Gastrocnemius medialis (tissue), 4 donors: ENCODE data around the gene TNNI3K.

ENCODE experiments used
- CTCF ChIP-seq, 5 experiments: fragments of 450-650 bp in 3 of 5; fragments of 200-600 bp in 2 of 5; sonication (generic) in 2 of 5; IDR thresholded peaks in 4 of 5; conservative IDR thresholded peaks in 1 of 5; 1 replicate in 4 of 5; 2 replicates in 1 of 5; pipeline ENCODE4 v1.5.1; 2016 to 2019; ENCODE audit warnings: antibody characterized with exemption in 5 of 5, mild to moderate bottlenecking in 3 of 5, moderate library complexity in 3 of 5
- POLR2A ChIP-seq, 2 donors: fragments of 450-650 bp; IDR thresholded peaks; one replicate each; pipeline ENCODE4 v1.6.1; 2017; ENCODE audit warnings: antibody characterized with exemption in 2 of 2, mild to moderate bottlenecking in 2 of 2, moderate library complexity in 2 of 2

- no peak for TF ChIP-seq CTCF (IDR thresholded peaks at IDR 0.05 in 4 of 5, conservative IDR thresholded peaks at IDR 0.05 in 1 of 5)
- TF ChIP-seq POLR2A (IDR thresholded peaks at IDR 0.05) = no peak
These were observed 160.4 kb downstream of the TNNI3K start for GRCh38 chr1:74395571-74395970.
